ENCODE results near the gene CHRNA3.

The CHRNA3 gene

DNA sequence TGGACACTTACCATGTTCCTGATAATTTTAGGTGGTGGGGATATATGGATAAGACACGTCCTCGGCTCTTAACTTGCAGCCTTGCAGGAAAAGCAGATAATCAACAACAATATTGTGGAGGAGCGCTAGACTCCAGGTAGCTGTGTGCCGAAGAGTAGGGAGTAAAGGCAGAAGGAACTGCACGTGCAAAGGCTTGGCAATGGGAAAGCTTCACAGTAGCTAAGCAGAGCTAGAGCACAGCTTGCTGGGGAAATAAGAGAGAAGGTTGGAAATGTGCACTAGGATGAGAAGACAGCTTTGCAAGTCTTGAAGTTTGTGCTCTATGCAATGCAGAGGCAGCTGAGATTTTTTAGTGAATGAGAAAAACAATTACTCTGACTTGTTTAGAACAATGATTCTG, 68.2 kb downstream of the CHRNA3 start (continued):
- no peak for TF ChIP-seq ZEB2 (tag by site-specific recombination; IDR thresholded peaks at IDR 0.05)
- TF ChIP-seq ZBTB7A (tag by site-specific recombination; IDR thresholded peaks at IDR 0.05; ENCODE audit: low read depth): no peak
- TF ChIP-seq, protein P1, sequence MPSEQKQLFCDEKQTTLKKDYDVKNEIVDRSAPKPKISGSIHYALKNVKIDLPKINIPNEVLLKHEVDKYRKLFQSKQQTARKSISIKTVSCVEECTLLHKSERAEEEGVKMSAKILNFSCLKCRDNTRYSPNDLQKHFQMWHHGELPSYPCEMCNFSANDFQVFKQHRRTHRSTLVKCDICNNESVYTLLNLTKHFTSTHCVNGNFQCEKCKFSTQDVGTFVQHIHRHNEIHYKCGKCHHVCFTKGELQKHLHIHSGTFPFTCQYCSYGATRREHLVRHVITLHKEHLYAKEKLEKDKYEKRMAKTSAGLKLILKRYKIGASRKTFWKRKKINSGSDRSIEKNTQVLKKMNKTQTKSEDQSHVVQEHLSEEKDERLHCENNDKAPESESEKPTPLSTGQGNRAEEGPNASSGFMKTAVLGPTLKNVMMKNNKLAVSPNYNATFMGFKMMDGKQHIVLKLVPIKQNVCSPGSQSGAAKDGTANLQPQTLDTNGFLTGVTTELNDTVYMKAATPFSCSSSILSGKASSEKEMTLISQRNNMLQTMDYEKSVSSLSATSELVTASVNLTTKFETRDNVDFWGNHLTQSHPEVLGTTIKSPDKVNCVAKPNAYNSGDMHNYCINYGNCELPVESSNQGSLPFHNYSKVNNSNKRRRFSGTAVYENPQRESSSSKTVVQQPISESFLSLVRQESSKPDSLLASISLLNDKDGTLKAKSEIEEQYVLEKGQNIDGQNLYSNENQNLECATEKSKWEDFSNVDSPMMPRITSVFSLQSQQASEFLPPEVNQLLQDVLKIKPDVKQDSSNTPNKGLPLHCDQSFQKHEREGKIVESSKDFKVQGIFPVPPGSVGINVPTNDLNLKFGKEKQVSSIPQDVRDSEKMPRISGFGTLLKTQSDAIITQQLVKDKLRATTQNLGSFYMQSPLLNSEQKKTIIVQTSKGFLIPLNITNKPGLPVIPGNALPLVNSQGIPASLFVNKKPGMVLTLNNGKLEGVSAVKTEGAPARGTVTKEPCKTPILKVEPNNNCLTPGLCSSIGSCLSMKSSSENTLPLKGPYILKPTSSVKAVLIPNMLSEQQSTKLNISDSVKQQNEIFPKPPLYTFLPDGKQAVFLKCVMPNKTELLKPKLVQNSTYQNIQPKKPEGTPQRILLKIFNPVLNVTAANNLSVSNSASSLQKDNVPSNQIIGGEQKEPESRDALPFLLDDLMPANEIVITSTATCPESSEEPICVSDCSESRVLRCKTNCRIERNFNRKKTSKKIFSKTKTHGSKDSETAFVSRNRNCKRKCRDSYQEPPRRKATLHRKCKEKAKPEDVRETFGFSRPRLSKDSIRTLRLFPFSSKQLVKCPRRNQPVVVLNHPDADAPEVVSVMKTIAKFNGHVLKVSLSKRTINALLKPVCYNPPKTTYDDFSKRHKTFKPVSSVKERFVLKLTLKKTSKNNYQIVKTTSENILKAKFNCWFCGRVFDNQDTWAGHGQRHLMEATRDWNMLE (tag by site-specific recombination; conservative IDR thresholded peaks at IDR 0.05; ENCODE audit: low read depth): no peak
- no peak for TF ChIP-seq ZNF311 (tag by site-specific recombination; IDR thresholded peaks at IDR 0.05; ENCODE audit: borderline replicate concordance)
- TF ChIP-seq PRDM1 (tag by site-specific recombination; IDR thresholded peaks at IDR 0.05): no peak

DNA sequence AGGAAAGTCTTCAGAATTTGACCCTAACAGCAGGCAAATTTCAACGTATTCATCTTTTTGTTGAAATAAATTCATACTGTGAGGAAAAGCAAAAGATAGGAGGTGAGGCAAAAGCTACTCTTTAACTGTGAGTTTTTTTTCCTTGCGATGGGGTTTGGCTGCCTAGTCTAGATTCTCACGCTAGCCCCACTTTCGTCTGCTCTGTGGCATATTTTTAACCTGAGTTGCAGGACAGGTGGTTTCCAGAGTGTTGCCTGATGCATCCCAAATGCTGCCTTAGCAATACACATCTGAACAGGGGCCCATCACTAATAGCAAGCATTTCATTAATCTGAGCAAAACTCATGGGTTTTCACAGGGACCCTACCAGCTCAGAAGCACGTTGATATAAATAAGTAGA, 68.9 kb downstream of the CHRNA3 start:
- POLR2A ChIA-PET: interaction anchor here (2.3 to 2.5 kb wide), 2 partner anchors 12 to 13 kb away, joined by 7 to 25 read pairs; partner anchors contain the start of genes CHRNA5 and PSMA4
- no peaks in the 10 kb centered on the region for H3K9me3 ChIP-seq (ENCODE audit: control insufficient read depth, insufficient read depth, low read depth, low read length)
- no peak overlapping the region for H3K4me3 ChIP-seq (ENCODE audit: low read depth, low read length)
- peaks cover 35 to 44% of the 10 kb centered on the region in 2 experiments for H3K36me3 ChIP-seq (ENCODE audit: control insufficient read depth in 2 of 2, insufficient read depth in 1 of 2, low read length in 2 of 2)
- H3K4me1 ChIP-seq (ENCODE audit: control insufficient read depth, insufficient read depth, low read length): no peaks in the 10 kb centered on the region
- H3K27ac ChIP-seq (ENCODE audit: extremely low read depth, low read depth, low read length): no peak overlapping the region
- TF ChIP-seq ZNF302 (tag by site-specific recombination; IDR thresholded peaks at IDR 0.05; ENCODE audit: low read depth): no peak
- TF ChIP-seq ZNF404 (tag by site-specific recombination; IDR thresholded peaks at IDR 0.05): no peak
- no peak for TF ChIP-seq ZNF214 (tag by site-specific recombination; IDR thresholded peaks at IDR 0.05; ENCODE audit: borderline replicate concordance)
- no peak for TF ChIP-seq ZNF660 (tag by site-specific recombination; IDR thresholded peaks at IDR 0.05)
- TF ChIP-seq, protein P2, sequence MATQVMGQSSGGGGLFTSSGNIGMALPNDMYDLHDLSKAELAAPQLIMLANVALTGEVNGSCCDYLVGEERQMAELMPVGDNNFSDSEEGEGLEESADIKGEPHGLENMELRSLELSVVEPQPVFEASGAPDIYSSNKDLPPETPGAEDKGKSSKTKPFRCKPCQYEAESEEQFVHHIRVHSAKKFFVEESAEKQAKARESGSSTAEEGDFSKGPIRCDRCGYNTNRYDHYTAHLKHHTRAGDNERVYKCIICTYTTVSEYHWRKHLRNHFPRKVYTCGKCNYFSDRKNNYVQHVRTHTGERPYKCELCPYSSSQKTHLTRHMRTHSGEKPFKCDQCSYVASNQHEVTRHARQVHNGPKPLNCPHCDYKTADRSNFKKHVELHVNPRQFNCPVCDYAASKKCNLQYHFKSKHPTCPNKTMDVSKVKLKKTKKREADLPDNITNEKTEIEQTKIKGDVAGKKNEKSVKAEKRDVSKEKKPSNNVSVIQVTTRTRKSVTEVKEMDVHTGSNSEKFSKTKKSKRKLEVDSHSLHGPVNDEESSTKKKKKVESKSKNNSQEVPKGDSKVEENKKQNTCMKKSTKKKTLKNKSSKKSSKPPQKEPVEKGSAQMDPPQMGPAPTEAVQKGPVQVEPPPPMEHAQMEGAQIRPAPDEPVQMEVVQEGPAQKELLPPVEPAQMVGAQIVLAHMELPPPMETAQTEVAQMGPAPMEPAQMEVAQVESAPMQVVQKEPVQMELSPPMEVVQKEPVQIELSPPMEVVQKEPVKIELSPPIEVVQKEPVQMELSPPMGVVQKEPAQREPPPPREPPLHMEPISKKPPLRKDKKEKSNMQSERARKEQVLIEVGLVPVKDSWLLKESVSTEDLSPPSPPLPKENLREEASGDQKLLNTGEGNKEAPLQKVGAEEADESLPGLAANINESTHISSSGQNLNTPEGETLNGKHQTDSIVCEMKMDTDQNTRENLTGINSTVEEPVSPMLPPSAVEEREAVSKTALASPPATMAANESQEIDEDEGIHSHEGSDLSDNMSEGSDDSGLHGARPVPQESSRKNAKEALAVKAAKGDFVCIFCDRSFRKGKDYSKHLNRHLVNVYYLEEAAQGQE (tag by site-specific recombination; IDR thresholded peaks at IDR 0.05): no peak
- no peak for TF ChIP-seq ZNF221 (tag by site-specific recombination; IDR thresholded peaks at IDR 0.05; ENCODE audit: borderline replicate concordance)
- TF ChIP-seq ZIC2 (tag by site-specific recombination; IDR thresholded peaks at IDR 0.05): no peak
- no peak for TF ChIP-seq ZNF433 (tag by site-specific recombination; IDR thresholded peaks at IDR 0.05; ENCODE audit: low read depth)
- no peak for TF ChIP-seq ZNF169 (tag by site-specific recombination; IDR thresholded peaks at IDR 0.05)
- TF ChIP-seq, protein P3, sequence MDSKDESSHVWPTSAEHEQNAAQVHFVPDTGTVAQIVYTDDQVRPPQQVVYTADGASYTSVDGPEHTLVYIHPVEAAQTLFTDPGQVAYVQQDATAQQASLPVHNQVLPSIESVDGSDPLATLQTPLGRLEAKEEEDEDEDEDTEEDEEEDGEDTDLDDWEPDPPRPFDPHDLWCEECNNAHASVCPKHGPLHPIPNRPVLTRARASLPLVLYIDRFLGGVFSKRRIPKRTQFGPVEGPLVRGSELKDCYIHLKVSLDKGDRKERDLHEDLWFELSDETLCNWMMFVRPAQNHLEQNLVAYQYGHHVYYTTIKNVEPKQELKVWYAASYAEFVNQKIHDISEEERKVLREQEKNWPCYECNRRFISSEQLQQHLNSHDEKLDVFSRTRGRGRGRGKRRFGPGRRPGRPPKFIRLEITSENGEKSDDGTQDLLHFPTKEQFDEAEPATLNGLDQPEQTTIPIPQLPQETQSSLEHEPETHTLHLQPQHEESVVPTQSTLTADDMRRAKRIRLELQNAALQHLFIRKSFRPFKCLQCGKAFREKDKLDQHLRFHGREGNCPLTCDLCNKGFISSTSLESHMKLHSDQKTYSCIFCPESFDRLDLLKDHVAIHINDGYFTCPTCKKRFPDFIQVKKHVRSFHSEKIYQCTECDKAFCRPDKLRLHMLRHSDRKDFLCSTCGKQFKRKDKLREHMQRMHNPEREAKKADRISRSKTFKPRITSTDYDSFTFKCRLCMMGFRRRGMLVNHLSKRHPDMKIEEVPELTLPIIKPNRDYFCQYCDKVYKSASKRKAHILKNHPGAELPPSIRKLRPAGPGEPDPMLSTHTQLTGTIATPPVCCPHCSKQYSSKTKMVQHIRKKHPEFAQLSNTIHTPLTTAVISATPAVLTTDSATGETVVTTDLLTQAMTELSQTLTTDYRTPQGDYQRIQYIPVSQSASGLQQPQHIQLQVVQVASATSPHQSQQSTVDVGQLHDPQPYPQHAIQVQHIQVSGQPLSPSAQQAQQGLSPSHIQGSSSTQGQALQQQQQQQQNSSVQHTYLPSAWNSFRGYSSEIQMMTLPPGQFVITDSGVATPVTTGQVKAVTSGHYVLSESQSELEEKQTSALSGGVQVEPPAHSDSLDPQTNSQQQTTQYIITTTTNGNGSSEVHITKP (tag by site-specific recombination; IDR thresholded peaks at IDR 0.05): no peak
- no peak for TF ChIP-seq ZNF629 (tag by site-specific recombination; IDR thresholded peaks at IDR 0.05)
- TF ChIP-seq ZNF837 (tag by site-specific recombination; IDR thresholded peaks at IDR 0.05): no peak
- CTCF ChIA-PET: interaction anchor here (0.5 to 0.9 kb wide), 4 partner anchors 63 to 593 kb away, joined by 3 read pairs; no protein-coding TSS in a partner anchor
